Tibial nerve (tissue), 3 donors: ENCODE data around the gene CNPPD1.

ENCODE experiments used
- EP300 ChIP-seq, 2 donors: sonication (generic); formaldehyde crosslinking; IDR thresholded peaks; one replicate each; pipeline ENCODE4 v1.6.1; 2017; ENCODE audit warnings: antibody characterized with exemption in 2 of 2, mild to moderate bottlenecking in 1 of 2
- POLR2A ChIP-seq, 2 donors: fragments of 450-650 bp; IDR thresholded peaks; one replicate each; pipeline ENCODE4 v1.6.1; 2017; ENCODE audit warnings: antibody characterized with exemption in 2 of 2, mild to moderate bottlenecking in 2 of 2, moderate library complexity in 2 of 2

- TF ChIP-seq POLR2A (IDR thresholded peaks at IDR 0.05), result no peak
- no peak for TF ChIP-seq EP300 (IDR thresholded peaks at IDR 0.05)
These were observed 36.9 kb upstream of the CNPPD1 start for GRCh38 chr2:219213486-219214071.
